H9 (cell line): ENCODE results near the gene TIPIN. TPM values are rescaled to one million over a fixed set of nuclear protein-coding genes. Genes with fewer than 3 reads are reported as not detected.
A peak's percentile ranks its signal among the peaks of the same experiment; 100 is the strongest.
"Not testable (repeated sequence)": the region's sequence is repeated elsewhere in the genome, so short reads cannot be mapped to it uniquely, and the experiment has no call there.

ENCODE experiments used
- DNase-seq: peaks from one replicate; pipeline ENCODE4 v3.0.0-alpha.2; 2017
- H2AFZ ChIP-seq: one replicate; pipeline ENCODE4 v1.6.1; 2013; ENCODE audit warnings: mild to moderate bottlenecking, low read length, control low read depth, moderate library complexity
- H2AK5ac ChIP-seq: 2 replicates; pipeline ENCODE4 v1.6.1; 2013; ENCODE audit warnings: low read length, control low read depth, mixed read lengths; ENCODE audit not compliant: insufficient read length
- H2BK120ac ChIP-seq: one replicate; pipeline ENCODE4 v1.6.1; 2013; ENCODE audit warnings: low read depth, mild to moderate bottlenecking, low read length, control low read depth, inconsistent platforms; ENCODE audit not compliant: poor library complexity, severe bottlenecking
- H2BK12ac ChIP-seq: 2 replicates; pipeline ENCODE4 v1.6.1; 2013; ENCODE audit warnings: low read length, control low read depth, mixed read lengths, low read depth; ENCODE audit not compliant: insufficient read length
- H2BK15ac ChIP-seq: 2 replicates; pipeline ENCODE4 v1.6.1; 2013; ENCODE audit warnings: low read depth, low read length, control low read depth
- H2BK20ac ChIP-seq: one replicate; pipeline ENCODE4 v1.6.1; 2013; ENCODE audit warnings: low read depth, mild to moderate bottlenecking, low read length, control low read depth, inconsistent platforms; ENCODE audit not compliant: poor library complexity, severe bottlenecking
- H2BK5ac ChIP-seq: 2 replicates; pipeline ENCODE4 v1.6.1; 2013; ENCODE audit warnings: low read length, control low read depth, mixed read lengths; ENCODE audit not compliant: insufficient read length
- H3K14ac ChIP-seq: 2 replicates; pipeline ENCODE4 v1.6.1; 2013; ENCODE audit warnings: low read length, control low read depth; ENCODE audit not compliant: insufficient read depth
- H3K18ac ChIP-seq: 2 replicates; pipeline ENCODE4 v1.6.1; 2013; ENCODE audit warnings: low read depth, mild to moderate bottlenecking, mixed read lengths, low read length, control low read depth; ENCODE audit not compliant: insufficient read length
- H3K23ac ChIP-seq: 2 replicates; pipeline ENCODE4 v1.6.1; 2013; ENCODE audit warnings: low read length, control low read depth, mixed read lengths, low read depth; ENCODE audit not compliant: insufficient read length
- H3K23me2 ChIP-seq: 2 replicates; pipeline ENCODE4 v1.6.1; 2013; ENCODE audit warnings: low read depth, mild to moderate bottlenecking, mixed read lengths, low read length, control low read depth; ENCODE audit not compliant: insufficient read length, poor library complexity, severe bottlenecking
- H3K27ac ChIP-seq: 2 replicates; pipeline ENCODE4 v1.5.1; 2013; ENCODE audit warnings: low read length, control low read depth, mixed read lengths, low read depth; ENCODE audit not compliant: insufficient read length
- H3K27me3 ChIP-seq: 2 replicates; pipeline ENCODE4 v1.6.1; 2013; ENCODE audit warnings: low read length, control low read depth, inconsistent platforms; ENCODE audit not compliant: insufficient read depth
- H3K4ac ChIP-seq: 2 replicates; pipeline ENCODE4 v1.6.1; 2013; ENCODE audit warnings: low read depth, mild to moderate bottlenecking, control low read depth, inconsistent platforms, low read length, moderate library complexity
- H3K4me1 ChIP-seq: 2 replicates; pipeline ENCODE4 v1.6.1; 2013; ENCODE audit warnings: low read length, control low read depth, inconsistent platforms; ENCODE audit not compliant: insufficient read depth
- H3K4me2 ChIP-seq: 2 replicates; pipeline ENCODE4 v1.6.1; 2013; ENCODE audit warnings: low read length, control low read depth, mixed read lengths; ENCODE audit not compliant: insufficient read length, insufficient read depth
- H3K56ac ChIP-seq: 2 replicates; pipeline ENCODE4 v1.6.1; 2013; ENCODE audit warnings: low read depth, mild to moderate bottlenecking, mixed read lengths, low read length, control low read depth; ENCODE audit not compliant: insufficient read length
- H3K79me1 ChIP-seq: 2 replicates; pipeline ENCODE4 v1.6.1; 2013; ENCODE audit warnings: low read depth, mild to moderate bottlenecking, moderate library complexity, low read length, control low read depth, inconsistent platforms; ENCODE audit not compliant: insufficient read depth, poor library complexity, severe bottlenecking
- H3K79me2 ChIP-seq: 2 replicates; pipeline ENCODE4 v1.6.1; 2013; ENCODE audit warnings: low read length, control low read depth, inconsistent platforms; ENCODE audit not compliant: insufficient read depth
- H3K9ac ChIP-seq: 2 replicates; pipeline ENCODE4 v1.6.1; 2013; ENCODE audit warnings: low read length, control low read depth, mixed read lengths; ENCODE audit not compliant: insufficient read length; ENCODE audit errors: extremely low read depth
- H3K9me3 ChIP-seq: one replicate; pipeline ENCODE4 v1.6.1; 2013; ENCODE audit warnings: low read depth, low read length, inconsistent platforms; ENCODE audit not compliant: control insufficient read depth
- H3T11ph ChIP-seq: one replicate; pipeline ENCODE4 v1.6.1; 2013; ENCODE audit warnings: mild to moderate bottlenecking, low read length, control low read depth, inconsistent platforms
- H4K20me1 ChIP-seq: one replicate; pipeline ENCODE4 v1.6.1; 2013; ENCODE audit not compliant: control insufficient read depth, insufficient read length, insufficient read depth
- H4K5ac ChIP-seq: 2 replicates; pipeline ENCODE4 v1.6.1; 2013; ENCODE audit warnings: low read depth, mild to moderate bottlenecking, mixed read lengths, low read length, control low read depth; ENCODE audit not compliant: insufficient read length
- H4K8ac ChIP-seq: replicated peaks from 2 replicates; pipeline ENCODE4 v1.6.1; 2013; ENCODE audit warnings: low read length, control low read depth, mixed read lengths, low read depth; ENCODE audit not compliant: insufficient read length
- H4K91ac ChIP-seq: 2 replicates; pipeline ENCODE4 v1.6.1; 2013; ENCODE audit warnings: low read depth, mild to moderate bottlenecking, moderate library complexity, mixed read lengths, low read length, control low read depth; ENCODE audit not compliant: insufficient read length
- H3K27ac Mint-ChIP-seq, 3 experiments: 2 replicates in 2 of 3; 3 replicates in 1 of 3; pipeline ENCODE4 v1.8.0; 2020 to 2021; ENCODE audit warnings: mixed read lengths in 3 of 3, mild to moderate bottlenecking in 1 of 3, moderate library complexity in 1 of 3
- H3K27me3 Mint-ChIP-seq: 2 replicates; pipeline ENCODE4 v1.8.0; 2021; ENCODE audit warnings: low read depth, mild to moderate bottlenecking, moderate library complexity, mixed read lengths
- H3K36me3 Mint-ChIP-seq, 3 experiments: 2 replicates in 2 of 3; 3 replicates in 1 of 3; pipeline ENCODE4 v1.8.0; 2020 to 2021; ENCODE audit warnings: low read depth in 3 of 3, mixed read lengths in 3 of 3; ENCODE audit not compliant: insufficient read depth in 1 of 3
- H3K4me1 Mint-ChIP-seq, 2 experiments: 2 replicates each; pipeline ENCODE4 v1.8.0; 2020; ENCODE audit warnings: mixed read lengths in 2 of 2
- H3K4me3 Mint-ChIP-seq, 2 experiments: 2 replicates in 1 of 2; 3 replicates in 1 of 2; pipeline ENCODE4 v1.8.0; 2020 to 2021; ENCODE audit warnings: mild to moderate bottlenecking in 2 of 2, mixed read lengths in 2 of 2, moderate library complexity in 1 of 2
- H3K9me3 Mint-ChIP-seq, 2 experiments: 2 replicates in 1 of 2; 3 replicates in 1 of 2; pipeline ENCODE4 v1.8.0; 2020; ENCODE audit warnings: mild to moderate bottlenecking in 2 of 2, mixed read lengths in 2 of 2, moderate library complexity in 1 of 2
- CTCF ChIP-seq: fragments of 200-600 bp; sonication (generic); conservative IDR thresholded peaks from 3 replicates; pipeline ENCODE4 v1.8.0; 2021; ENCODE audit warnings: antibody characterized with exemption, mild to moderate bottlenecking
- WGBS: extraction: QIAGEN DNeasy Blood & Tissue Kit; methylation state at CpG from one replicate; pipeline ENCODE4 v1.1.7; 2013; ENCODE audit warnings: missing lambda C conversion rate, low lambda C conversion rate, mixed read lengths; ENCODE audit not compliant: insufficient read length; ENCODE audit errors: extremely low coverage; 5-methylcytosine and 5-hydroxymethylcytosine counted together
- total RNA-seq: library from RNA; stranded (reverse); gene quantifications from 2 replicates; pipeline ENCODE4 v1.2.1, GENCODE V29; 2021

The TIPIN gene
- total RNA-seq, 1 experiment from 2014 or later = 26.9 TPM

GRCh38 chr15:66394472-66394871, 38.0 kb upstream of the TIPIN start:
- Histone ChIP-seq H2BK12ac (no peak overlapping the region), H2AFZ (no peak overlapping the region), H3K79me1 (peaks cover 8% of the 10 kb centered on the region), H2BK5ac (no peak overlapping the region), H4K91ac (no peak overlapping the region), H2BK20ac (no peak overlapping the region), H4K5ac (no peak overlapping the region), H3K27ac (no peak overlapping the region), H2AK5ac (no peak overlapping the region), H3T11ph (no peak overlapping the region), H2BK120ac (no peak overlapping the region), H3K18ac (no peak overlapping the region), H3K79me2 (peaks cover 45% of the 10 kb centered on the region), H4K20me1 (no peaks in the 10 kb centered on the region), H3K23me2 (no peaks in the 10 kb centered on the region), H3K27me3 (no peaks in the 10 kb centered on the region), H3K9me3 (no peaks in the 10 kb centered on the region), H3K4ac (no peak overlapping the region), H3K9ac (no peak overlapping the region), H3K4me1 (no peaks in the 10 kb centered on the region), H3K56ac (no peak overlapping the region), H3K14ac (no peak overlapping the region), H2BK15ac (no peak overlapping the region), H4K8ac (no peak overlapping the region), H3K4me2 (no peak overlapping the region), H3K23ac (no peak overlapping the region)
- peaks cover 19 to 30% (median 27%) of the 10 kb centered on the region in 3 experiments for H3K36me3 Mint-ChIP-seq
- no peaks in the 10 kb centered on the region; a peak in 1 of 5 replicates for H3K9me3 Mint-ChIP-seq
- H3K4me1 Mint-ChIP-seq = peaks cover 12 to 14% of the 10 kb centered on the region in 2 experiments; a peak in 3 of 4 replicates
- TF ChIP-seq CTCF = no peak
- WGBS = no CpG with 5 or more reads among the region's 1 CpG
- no peaks in the 10 kb centered on the region for H3K27me3 Mint-ChIP-seq
- no peak overlapping the region for H3K27ac Mint-ChIP-seq
- no peak for DNase-seq
- no peak overlapping the region for H3K4me3 Mint-ChIP-seq

GRCh38 chr15:66393037-66393436, 36.6 kb upstream of the TIPIN start:
- not testable (repeated sequence) for H2BK12ac ChIP-seq, H4K5ac ChIP-seq, H2AFZ ChIP-seq, H3K23ac ChIP-seq, H2BK120ac ChIP-seq, DNase-seq, H3K79me1 ChIP-seq, H3K4me1 ChIP-seq, H3K4me3 Mint-ChIP-seq, H4K20me1 ChIP-seq, H4K91ac ChIP-seq, H3T11ph ChIP-seq, H3K4ac ChIP-seq, H2BK5ac ChIP-seq, H3K56ac ChIP-seq, H3K14ac ChIP-seq, H3K9me3 ChIP-seq, H3K9ac ChIP-seq, H3K27ac ChIP-seq, H3K4me2 ChIP-seq, H4K8ac ChIP-seq, H3K27me3 ChIP-seq, H2BK20ac ChIP-seq, H3K23me2 ChIP-seq, H2BK15ac ChIP-seq, H3K18ac ChIP-seq, H2AK5ac ChIP-seq, H3K9me3 Mint-ChIP-seq, H3K27me3 Mint-ChIP-seq
- peaks cover 17 to 25% (median 24%) of the 10 kb centered on the region in 3 experiments for H3K36me3 Mint-ChIP-seq
- no CpG with 5 or more reads among the region's 1 CpG for WGBS
- H3K4me1 Mint-ChIP-seq = peaks cover 21 to 23% of the 10 kb centered on the region in 2 experiments
- H3K27ac Mint-ChIP-seq = peak overlapping the region in 1 of 3 experiments; percentile 12; a peak in 1 of 7 replicates
- peaks cover 52% of the 10 kb centered on the region for H3K79me2 ChIP-seq
